Measurements from ENCODE around the gene C22orf15. TPM values are rescaled to one million over a fixed set of nuclear protein-coding genes. Genes with fewer than 3 reads are reported as not detected.

Gene C22orf15
- total RNA-seq, 6 experiments from 2014 or later: not detected

- intact Hi-C loops (cut with DNase I): no loop called here
- Histone ChIP-seq H3K4me1 (peaks cover 0 to 9% (median 2%) of the 10 kb centered on the region in 4 donors), H3K9me3 (no peaks in the 10 kb centered on the region), H3K36me3 (no peaks in the 10 kb centered on the region), H3K4me3 (no peak overlapping the region), H3K27ac (no peak overlapping the region), H3K27me3 (no peaks in the 10 kb centered on the region)
- 30% methylated on average over 4 of the region's 12 CpGs for WGBS (ENCODE audit: insufficient coverage, low coverage, low lambda C conversion rate, missing lambda C conversion rate)
- DNase-seq (no peak), ATAC-seq (peak in 1 of 4 donors; percentile 8)
- TF ChIP-seq POLR2A (IDR thresholded peaks at IDR 0.05) (no peak), CTCF (IDR thresholded peaks at IDR 0.05) (no peak)
These were observed 11.5 kb downstream of the C22orf15 start for GRCh38 chr22:23774114-23774921.

- Histone ChIP-seq H3K9me3 (no peaks in the 10 kb centered on the region), H3K4me3 (no peak overlapping the region), H3K4me1 (peaks cover 0 to 9% (median 2%) of the 10 kb centered on the region in 4 donors), H3K36me3 (no peaks in the 10 kb centered on the region), H3K27ac (no peak overlapping the region), H3K27me3 (no peaks in the 10 kb centered on the region)
- whole genome bisulfite sequencing (ENCODE audit: insufficient coverage, low coverage, low lambda C conversion rate, missing lambda C conversion rate): 72% methylated on average over 2 of the region's 2 CpGs
- DNase-seq (no peak), ATAC-seq (no peak)
- TF ChIP-seq CTCF (IDR thresholded peaks at IDR 0.05) (no peak), POLR2A (IDR thresholded peaks at IDR 0.05) (no peak)
- intact Hi-C loops (cut with DNase I): loop anchor here (5.0 kb wide), 2 partner anchors 67 to 72 kb away; no protein-coding TSS in a partner anchor
These were observed 12.2 kb downstream of the C22orf15 start for GRCh38 chr22:23774922-23775436.

- TF ChIP-seq CTCF (IDR thresholded peaks at IDR 0.05) (no peak), POLR2A (IDR thresholded peaks at IDR 0.05) (no peak)
- H3K27ac ChIP-seq: no peak overlapping the region
- H3K9me3 ChIP-seq: no peaks in the 10 kb centered on the region
- ATAC-seq (no peak), DNase-seq (no peak)
- H3K4me3 ChIP-seq: no peak overlapping the region
- peaks cover 0 to 9% (median 2%) of the 10 kb centered on the region in 4 donors for H3K4me1 ChIP-seq
- no peaks in the 10 kb centered on the region for H3K36me3 ChIP-seq
- no peaks in the 10 kb centered on the region for H3K27me3 ChIP-seq
- WGBS (ENCODE audit: insufficient coverage, low coverage, low lambda C conversion rate, missing lambda C conversion rate): 93% methylated on average over 2 of the region's 3 CpGs
- intact Hi-C loops (cut with DNase I): loop anchor here (5.0 kb wide), 2 partner anchors 66 to 71 kb away; no protein-coding TSS in a partner anchor
These were observed 13.1 kb downstream of the C22orf15 start for GRCh38 chr22:23775779-23776375.

GRCh38 chr22:23777776-23778576, 15.2 kb downstream of the C22orf15 start:
- Histone ChIP-seq H3K36me3 (no peaks in the 10 kb centered on the region), H3K4me1 (peaks cover 0 to 9% (median under 1%) of the 10 kb centered on the region in 4 donors), H3K27me3 (no peaks in the 10 kb centered on the region), H3K9me3 (no peaks in the 10 kb centered on the region), H3K27ac (no peak overlapping the region), H3K4me3 (no peak overlapping the region)
- TF ChIP-seq POLR2A (IDR thresholded peaks at IDR 0.05): no peak
- no peak for TF ChIP-seq CTCF (IDR thresholded peaks at IDR 0.05)
- intact Hi-C loops (cut with DNase I): loop anchor here (5.0 kb wide), 2 partner anchors 64 to 69 kb away; no protein-coding TSS in a partner anchor
- 83% methylated on average over 6 of the region's 11 CpGs for WGBS (ENCODE audit: insufficient coverage, low coverage, low lambda C conversion rate, missing lambda C conversion rate)
- no peak for ATAC-seq
- no peak for DNase-seq
